ENCODE data around the gene TCP11L2.

TCP11L2 gene

DNA sequence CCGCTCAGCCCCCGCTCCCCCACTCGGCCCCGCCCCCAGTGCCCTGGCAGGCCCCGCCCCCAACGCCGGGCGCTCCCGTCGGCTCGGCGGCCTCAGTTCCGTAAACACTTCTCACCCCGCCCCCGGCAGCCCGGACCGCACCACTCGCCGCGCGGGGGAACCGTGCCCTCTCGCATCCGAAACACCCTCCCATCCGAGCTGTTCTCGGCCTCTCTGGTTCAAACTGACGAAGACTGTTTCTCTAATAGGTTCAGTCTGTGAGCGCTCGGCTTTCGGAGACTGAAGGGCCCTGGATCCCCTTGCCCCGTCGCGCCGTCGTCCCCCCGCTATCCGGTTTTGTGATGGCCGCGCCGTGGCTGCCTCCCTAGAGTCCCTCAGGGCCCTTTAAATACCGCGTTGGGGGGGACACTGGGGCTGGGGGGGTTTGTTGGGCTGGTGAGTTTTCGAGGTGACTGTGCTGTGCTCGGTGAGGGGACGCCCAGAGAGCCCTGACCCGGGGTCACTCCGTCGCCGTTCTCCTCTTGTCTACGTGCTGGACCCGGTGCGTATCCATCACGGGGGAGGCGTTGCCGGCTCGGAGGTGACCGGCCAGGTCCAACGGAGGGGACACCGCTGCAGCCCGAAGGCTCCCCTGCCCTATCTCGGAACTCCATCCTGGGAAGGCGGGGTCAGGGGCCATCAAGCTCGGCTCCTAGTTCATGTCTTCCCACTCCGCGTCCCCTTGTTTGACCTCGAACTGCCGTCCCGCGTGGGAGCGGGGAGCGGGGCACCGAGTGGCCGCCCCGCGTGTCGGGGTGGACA lies at the start of gene TCP11L2:
Gene TCP11L2, plus strand, starts transcription at position 333 of the 801 bp plus-strand sequence. CDS start 8,343 bp downstream, outside the sequence.
- DNase-seq, result peak; percentile 65 to 67

DNA sequence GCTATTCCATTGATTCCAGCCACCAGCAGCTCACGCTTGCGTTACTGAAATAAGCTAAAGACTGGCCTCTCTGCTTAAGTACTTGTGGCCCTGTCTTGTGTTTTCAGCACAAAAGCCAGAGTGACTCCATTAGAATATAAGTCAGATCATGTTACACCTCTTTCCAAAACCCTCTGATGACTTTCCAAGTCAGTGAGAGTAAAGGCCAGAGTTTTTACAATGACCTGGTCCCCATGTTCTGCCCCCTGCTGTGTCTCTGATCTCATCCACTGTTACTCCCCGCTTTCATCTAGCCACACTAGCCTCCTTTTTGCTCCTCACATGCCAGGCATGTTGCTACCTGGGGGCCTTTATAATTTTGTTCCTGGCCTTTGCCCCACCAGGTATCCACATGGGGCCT lies 47.8 kb upstream of the TCP11L2 start:
- no peak for DNase-seq

DNA sequence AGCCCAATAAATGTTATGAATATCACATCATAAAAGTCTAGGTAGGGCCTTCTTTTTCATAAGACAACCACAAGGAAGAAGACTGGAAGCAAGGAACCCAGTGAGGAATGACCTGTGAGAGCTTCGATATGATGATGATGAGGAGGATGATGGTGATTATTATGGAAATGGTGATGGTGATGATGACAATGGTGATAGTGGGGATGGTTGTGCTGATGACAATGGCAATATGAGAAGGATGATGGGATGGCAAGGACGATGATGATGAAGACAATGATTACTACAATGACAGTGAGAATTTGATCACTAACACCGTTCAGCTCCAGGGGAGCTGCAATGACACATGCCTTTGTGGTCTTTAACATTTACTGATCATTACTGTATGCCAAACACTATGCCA lies 47.0 kb upstream of the TCP11L2 start:
- DNase-seq, result no peak

DNA sequence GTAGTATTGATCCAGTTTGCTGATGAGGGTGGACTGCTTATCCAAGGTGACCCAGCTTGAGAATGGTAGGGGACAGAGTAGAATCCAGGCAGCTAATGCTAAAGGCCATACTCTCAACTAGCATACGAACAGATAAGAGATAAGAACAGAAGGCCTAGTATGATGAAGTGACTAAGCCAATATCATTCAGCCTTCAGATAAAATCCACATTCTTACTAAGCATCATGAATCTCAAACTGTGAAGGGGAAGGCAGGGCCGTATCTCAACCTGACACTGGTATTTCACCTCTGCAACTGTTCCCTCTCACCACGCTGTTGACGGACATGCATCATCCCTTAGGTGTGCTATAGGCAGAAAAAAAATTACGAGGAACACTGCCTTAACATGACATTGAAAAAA lies 46.6 kb upstream of the TCP11L2 start:
- DNase-seq, result no peak

DNA sequence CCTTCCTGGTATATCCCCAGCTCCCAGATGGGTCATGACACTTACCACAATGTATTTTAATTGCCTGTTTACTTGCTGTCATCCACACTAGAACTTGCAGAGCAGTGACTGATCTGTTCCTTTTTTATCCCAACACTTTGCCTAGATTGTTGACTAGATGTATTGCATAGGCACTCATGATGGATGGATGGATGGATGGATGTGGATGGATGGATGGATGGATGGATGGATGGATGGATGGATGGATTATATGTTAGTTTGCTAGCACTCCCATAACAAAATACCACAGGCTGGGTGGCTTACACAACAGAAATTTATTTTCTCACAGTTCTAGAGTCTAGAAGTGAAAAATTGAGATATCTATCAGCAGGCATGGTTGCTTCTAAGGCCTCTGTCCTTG lies 46.0 kb upstream of the TCP11L2 start:
- DNase-seq, result no peak

DNA sequence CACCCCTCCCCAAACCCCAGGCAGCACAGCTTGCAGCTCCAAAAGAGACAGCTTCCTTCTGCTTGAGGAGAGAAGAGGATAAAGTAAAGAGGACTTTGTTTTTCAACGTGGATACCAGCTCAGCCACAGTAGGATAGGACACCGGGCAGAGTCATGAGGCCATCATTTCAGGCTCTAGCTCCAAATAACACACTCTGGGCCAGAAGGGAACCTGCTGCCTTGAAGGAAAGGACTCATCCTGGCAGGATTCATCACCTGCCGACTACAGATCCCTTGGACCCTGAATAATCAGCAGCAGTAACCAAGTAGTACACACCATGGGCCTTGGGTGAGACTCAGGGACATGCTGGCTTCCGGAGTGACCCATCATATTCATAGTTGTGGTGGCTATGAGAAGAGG lies 44.3 kb upstream of the TCP11L2 start:
- no peak for DNase-seq

DNA sequence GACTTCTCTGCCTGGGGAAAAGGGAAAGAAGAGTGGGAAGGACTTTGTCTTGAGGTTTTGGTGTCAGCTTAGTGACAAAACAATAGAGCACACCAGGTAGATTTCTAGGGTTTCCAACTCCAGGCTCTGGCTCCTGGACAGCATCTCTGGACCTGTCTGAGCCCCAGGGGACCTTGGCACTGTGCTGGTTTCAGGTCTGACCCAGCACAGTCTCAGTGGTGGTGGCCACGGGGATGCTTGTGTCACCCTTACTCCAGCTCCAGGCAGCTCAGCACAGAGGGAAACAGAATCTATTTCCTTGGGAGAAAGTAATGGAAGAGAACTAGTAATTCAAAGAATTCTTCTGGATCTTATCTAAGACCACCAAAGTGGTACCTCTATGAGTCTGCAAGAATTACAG lies 43.6 kb upstream of the TCP11L2 start:
- DNase-seq, result no peak

DNA sequence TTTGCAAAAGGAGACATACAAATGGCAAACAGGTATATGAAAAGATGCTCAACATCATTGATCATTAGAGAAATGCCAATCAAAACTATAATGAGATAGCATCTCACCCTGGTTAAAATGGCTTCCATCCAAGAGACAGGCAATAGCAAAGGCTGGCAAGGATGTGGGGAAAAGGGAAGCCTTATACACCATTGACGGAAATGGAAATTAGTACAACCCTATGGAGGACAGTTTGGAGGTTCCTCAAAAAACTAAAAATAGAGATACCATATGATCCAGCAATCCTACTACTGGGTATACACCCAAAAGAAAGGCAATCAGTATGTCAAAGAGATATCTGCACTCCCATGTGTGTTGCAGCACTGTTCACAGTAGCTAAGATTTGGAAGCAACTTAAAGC lies 37.4 kb upstream of the TCP11L2 start:
- no peak for DNase-seq

DNA sequence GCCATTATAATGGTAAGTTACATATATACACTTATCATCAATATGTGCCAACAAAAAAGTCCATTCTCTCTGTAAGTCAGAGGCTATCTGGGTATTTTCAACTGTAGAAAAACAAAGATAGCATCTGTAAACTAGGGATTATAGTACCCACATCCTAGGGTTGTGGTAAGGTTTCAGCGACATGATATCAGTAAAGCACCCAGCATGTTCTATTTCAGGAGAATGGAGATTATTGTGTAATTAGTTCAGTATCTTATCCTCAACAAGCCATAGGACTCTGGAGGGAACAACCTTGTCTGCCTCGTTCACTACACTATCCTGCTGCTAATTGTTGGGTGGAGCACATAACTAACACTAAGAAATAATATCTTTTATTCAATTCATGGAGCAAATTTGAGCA lies 35.0 kb upstream of the TCP11L2 start:
- no peak for DNase-seq

DNA sequence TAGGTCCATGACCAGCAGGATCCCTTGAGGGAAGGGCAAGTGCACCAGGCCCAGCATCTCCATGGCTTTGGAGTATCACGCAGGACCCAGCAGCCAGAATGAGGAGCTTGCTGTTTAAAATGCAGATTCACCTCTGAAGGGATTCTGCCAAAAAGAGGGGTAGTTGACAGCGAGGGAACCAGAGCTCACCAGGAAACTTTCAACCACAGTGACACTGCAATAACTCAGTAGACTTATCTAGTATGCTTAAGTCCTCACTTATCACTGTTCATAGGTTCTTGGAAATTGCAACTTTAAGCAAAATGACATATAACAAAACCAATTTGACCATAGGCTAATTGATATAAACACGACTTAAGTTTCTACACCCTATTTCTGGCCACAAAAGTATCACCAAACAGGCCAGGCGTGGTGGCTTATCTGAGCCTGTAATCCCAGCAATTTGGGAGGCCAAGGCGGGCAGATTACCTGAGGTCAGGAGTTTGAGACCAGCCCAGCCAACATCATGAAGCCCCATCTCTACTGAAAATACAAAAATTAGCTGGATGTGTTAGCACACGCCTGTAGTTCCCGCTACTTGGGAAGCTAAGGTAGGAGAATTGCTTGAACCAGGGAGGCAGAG lies 33.3 kb upstream of the TCP11L2 start:
- DNase-seq, result no peak

DNA sequence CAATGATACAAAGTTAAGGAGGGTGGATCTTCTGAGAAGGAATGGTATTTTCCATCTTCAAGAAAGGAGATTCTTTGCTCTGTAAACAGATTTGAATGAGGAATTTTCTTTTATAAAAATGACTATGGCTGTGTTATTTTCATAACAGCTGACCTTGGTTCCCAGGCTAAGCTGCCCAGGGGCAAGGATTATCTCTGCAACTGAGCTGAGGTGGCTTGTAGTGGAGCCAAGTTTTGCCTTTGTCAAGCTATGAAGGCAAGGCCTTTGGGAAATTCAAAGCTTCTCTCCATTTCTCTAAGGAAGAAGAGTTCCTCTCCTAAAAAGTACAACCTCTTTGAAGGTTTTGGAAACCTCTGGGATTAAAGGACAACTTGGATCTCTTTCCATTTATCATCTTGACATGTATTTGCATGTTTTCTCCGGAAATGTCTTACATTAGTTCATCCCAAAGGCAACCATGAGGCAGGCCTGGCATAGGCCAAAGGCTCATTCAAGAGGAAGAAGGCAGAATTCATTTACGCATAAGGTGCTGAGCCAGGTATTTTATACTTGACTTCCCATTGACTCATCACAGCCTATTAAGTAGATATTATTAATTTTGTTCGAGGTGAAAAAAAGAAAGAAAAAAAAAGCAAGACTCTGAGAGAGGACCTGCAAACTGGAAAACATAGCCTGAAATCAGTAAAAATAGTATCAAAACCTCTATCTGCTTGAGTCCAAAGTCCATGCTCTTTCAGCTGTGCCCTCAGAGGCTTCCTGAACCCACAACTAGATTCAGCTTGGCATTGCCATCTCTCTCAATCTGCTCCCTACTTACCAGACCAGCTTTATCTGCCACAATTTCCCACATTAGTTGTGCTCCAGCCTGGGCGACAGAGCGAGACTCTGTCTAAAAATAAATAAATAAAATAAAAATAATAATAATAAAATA lies 30.7 kb upstream of the TCP11L2 start:
- DNase-seq, result no peak

DNA sequence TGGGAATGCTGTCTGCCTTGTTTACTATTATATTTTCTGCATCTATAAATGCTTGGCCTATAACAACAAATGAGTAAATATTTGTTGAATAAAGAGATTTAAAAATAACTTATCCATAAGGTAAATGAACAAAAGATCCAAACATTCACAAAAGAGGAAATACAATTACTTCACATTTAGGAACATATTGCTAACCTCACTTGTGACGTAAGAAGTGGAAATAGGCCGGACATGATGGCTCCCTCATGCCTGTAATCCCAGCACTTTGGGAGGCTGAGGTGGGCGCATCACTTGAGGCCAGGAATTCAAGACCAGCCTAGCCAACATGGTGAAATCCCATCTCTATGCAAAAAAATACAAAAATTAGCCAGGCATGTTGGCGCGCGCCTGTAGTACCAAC lies 29.0 kb upstream of the TCP11L2 start:
- DNase-seq, result no peak

DNA sequence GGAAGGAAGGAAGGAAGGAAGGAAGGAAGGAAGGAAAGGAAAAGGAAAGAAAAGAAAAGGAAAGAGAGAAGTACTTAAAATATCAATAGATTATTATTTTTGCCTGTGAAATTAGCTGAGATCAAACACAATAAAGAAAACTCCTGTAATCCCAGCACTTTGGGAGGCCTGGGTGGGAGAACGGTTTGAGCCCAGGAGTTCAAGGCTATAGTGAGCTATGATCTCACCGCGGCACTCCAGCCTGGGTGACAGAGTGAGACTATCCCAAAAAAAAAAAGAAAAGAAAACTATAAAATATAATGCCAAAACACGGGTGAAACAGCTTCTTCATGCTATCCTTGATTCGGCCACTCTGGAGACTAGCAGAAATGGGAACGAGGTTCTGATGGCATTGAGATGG lies 28.5 kb upstream of the TCP11L2 start:
- no peak for DNase-seq

DNA sequence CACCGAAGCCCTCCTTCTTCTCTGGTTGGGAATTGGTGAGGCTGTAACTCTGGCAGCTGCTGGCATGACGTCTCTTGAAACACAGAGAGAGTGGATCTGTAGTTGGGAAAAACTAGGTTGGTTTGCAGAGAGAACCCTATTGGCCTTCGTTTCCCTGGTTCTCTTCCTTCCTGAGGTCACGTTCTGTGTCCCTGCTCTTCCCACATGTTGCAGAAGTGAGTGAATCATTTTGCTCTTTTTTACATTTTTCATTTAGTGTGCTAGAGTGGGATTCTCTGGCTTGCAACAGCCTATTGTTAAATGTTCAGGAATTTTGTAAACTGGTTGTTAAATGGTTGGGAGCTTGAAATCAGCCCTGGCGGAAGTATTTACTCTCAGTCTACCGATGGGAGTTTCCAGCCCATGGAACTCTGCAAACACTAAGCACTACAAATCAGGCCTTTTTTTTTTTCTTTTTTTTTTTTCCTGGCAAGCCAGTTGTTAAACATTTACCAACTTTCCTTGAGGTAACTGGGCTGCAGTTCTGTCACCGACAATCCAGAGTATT lies 27.9 kb upstream of the TCP11L2 start:
- no peak for DNase-seq

DNA sequence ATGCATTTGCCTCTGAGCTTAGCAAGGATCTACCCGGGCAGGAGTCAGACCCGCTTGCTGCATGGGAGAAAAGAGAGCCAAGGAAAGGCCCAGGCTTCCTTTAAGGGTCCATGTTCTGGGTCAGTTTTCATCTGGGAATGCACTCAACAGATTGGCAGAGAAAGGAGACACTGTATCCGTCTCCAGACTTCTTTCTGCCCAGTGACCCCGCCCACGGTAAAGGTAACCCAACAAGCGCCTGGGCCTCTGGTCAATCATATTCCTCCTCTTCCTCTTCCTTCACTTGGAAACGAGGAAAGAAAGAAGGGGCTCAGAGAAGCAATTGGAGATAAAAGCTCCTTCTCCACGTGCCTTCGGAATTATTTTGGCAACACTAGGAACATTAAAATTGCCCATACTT lies 27.1 kb upstream of the TCP11L2 start:
- DNase-seq, result no peak

DNA sequence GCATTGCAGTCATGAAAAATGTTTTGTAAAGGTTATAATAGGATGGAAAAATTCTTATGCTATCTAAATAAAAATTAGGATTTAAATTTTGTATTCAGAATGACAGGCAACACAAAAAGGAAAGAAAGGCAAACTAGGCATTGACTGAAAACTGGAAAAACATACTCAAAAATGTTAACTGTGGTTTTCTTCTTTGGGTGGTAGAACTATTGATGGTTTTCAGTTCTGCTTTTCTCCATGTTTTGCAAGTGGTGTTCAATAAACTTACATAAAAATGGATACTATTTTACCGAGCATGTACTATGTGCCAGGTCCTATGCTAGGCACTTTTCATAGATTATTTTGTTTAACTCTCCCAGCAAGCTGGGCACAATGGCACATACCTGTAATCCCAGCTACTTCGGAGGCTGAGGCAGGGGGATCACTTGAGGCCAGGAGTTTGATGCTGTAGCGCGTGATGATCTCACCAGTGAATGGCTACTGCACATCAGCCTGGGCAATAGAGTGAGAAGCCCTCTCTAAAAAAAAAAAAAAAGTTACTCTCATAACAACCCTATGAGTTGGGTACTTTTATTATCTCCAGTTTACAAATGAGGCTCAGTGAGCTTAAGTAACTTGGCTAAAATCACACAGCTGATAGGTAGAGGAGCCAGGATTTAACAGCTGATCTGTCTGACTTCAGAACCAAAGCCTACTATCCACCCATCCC lies 26.3 kb upstream of the TCP11L2 start:
- no peak for DNase-seq

DNA sequence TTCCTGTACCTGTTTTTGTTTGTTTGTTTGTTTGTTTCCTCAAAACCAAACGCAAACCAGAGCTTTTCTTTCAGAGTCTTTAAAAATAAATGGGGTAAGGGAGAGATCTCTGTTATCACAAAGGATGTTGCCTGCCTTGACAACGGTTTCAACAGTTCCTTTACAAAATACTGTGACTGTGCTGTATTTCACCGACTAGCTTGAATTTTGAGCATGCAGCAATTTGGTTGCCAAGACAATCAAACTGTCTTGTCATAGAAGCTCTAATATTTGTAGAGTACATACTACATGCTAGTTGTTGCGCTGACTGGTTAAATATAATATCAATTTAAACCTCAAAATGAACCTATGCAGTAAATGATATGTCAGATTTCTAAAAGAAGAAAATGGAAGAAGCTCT lies 22.4 kb upstream of the TCP11L2 start:
- no peak for DNase-seq

DNA sequence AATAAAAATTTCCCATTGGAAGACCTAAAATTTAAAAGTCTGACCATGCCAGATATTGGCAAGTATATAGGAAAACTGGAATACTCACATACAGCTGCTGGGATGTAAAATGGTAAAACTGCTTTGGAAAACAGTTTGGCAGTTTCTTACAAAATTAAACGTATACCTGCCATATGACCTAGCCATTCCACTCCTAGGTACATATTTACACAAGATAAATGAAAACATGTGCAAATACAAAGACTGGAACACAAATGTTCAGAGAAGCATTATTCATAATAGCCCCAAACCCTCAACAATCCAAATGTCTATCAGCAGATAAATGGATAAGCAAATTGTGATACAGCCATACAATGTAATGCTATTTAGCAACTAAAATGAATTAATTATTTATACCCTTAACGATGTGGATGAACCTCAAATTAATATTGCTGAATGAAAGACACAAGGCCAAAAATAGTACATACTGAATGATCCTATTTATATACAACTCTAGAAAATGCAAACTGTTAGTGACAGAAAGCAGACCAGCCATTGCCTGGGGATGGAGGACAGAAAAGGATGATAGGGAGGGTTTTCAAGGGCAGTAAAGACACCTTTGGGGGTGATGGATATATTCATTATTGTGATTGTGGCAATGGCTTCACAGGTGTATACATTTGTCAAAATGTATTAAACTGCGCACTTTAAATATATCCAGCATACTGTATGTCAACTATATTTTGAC lies 21.3 kb upstream of the TCP11L2 start:
- no peak for DNase-seq

DNA sequence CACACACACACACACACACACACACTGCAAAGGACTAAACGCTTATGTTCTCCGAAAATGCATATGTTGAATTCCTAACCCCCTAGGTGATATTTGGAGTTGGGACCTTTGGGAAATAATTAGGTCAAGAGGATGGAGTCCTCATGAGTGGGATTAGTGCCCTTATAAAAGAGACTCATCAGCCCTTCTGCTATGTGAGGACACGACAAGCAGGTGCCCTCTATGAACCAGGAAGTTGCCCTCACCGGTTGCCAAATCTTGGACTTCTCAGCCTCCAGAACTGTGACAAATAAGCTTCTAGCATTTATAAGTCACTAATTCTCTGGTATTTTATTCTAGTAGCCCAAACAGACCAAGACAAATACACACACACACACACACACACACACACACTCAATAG lies 20.7 kb upstream of the TCP11L2 start:
- no peak for DNase-seq

DNA sequence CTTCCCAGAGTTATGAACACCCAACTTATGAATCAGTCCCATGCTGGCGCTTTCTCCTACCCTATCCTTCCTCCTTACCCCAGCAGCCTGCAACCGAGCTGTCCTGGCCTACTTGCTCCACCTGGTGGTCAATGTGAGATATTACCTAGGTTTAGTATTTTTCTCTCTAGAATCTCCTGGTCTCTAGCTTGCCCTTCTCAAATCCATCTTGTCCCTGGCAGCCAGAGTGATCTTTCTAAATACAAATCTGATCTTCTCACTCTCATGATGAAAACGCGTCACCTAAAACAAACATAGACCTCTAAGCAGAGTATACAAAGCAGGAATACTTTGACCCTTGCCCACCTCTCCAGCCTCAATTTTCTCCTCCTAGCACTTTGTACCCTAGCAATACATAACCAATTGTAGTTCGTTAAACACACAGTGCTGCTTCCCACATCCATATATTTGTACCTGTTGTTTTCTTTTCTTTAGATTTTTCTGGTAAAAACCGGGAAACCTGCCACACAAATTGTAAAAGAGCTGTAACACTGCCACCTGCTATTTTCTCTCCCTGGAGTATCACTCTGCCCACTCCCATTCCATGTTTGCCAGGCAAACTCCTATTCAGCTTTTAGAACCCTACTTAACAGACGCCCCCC lies 20.0 kb upstream of the TCP11L2 start:
- peak; percentile 69 to 72 for DNase-seq

DNA sequence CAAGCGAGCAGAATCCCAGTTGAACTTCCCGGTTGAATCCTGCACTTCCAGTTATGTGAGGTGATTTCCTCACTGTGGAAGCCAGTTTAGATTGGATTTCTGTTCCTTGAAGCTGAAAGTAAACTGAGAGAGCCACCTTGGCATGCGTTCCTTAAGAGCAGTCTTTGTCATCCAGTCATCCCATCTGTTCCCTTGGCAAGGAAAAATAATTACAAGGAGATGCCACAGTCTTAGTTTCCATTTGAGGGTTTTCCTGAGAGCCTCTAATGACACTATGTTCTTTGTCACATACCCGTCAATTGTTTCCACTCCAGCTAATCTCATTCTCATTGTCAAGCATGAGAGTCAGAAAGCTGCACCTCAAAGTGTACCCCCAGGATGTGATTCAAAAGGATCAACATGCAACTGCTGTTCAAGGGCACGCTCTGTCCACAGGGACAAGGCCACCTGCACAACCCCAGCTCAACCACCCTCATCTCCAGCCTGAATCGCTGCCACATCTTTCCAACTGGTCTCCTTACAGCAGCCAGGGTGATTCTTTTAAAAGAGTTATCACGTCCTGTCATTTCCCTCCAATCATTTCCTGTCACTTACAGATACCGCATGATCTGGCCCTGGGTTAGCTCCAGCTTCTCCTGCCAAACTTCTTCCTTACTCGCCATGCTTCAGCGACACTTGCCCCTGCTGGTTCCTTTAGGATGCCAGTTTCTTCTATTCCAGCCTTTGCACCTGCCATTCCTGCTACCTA lies 18.0 kb upstream of the TCP11L2 start:
- DNase-seq, result no peak

All from Kasumi-1 (cell line).